ENCODE measurements around the gene DEPP1. TPM values are rescaled to one million over a fixed set of nuclear protein-coding genes. Genes with fewer than 3 reads are reported as not detected.
A peak's percentile ranks its signal among the peaks of the same experiment; 100 is the strongest.

Gene DEPP1
- total RNA-seq, 1 donor from 2014 or later, result 20.1 TPM

- TF ChIP-seq CTCF (conservative IDR thresholded peaks at IDR 0.05; ENCODE audit: low read depth, low read length), result no peak
- no peak for DNase-seq (ENCODE audit: low read depth)
These were observed 7.7 kb downstream of the DEPP1 start for GRCh38 chr10:44970812-44971395.

GRCh38 chr10:44969854-44970253 is 8.8 kb downstream of the DEPP1 start:
- TF ChIP-seq CTCF (conservative IDR thresholded peaks at IDR 0.05; ENCODE audit: low read depth, low read length), result no peak
- no peak overlapping the region for H3K4me3 ChIP-seq (ENCODE audit: low read depth, low read length)
- DNase-seq (ENCODE audit: low read depth), result no peak

More at GRCh38 chr10:44970812-44971395, 7.7 kb downstream of the DEPP1 start:
- H3K4me3 ChIP-seq (ENCODE audit: low read depth, low read length), result no peak overlapping the region

- DNase-seq (ENCODE audit: low read depth), result no peak
- H3K4me3 ChIP-seq (ENCODE audit: low read depth, low read length), result no peak overlapping the region
- no peak for TF ChIP-seq CTCF (conservative IDR thresholded peaks at IDR 0.05; ENCODE audit: low read depth, low read length)
These were observed 9.9 kb downstream of the DEPP1 start for GRCh38 chr10:44968500-44969400.

- no peak overlapping the region for H3K4me3 ChIP-seq (ENCODE audit: low read depth, low read length)
- DNase-seq (ENCODE audit: low read depth), result no peak
- no peak for TF ChIP-seq CTCF (conservative IDR thresholded peaks at IDR 0.05; ENCODE audit: low read depth, low read length)
These were observed 10.5 kb downstream of the DEPP1 start for GRCh38 chr10:44968091-44968490.

GRCh38 chr10:44967616-44968015 is 11.0 kb downstream of the DEPP1 start:
- no peak for TF ChIP-seq CTCF (conservative IDR thresholded peaks at IDR 0.05; ENCODE audit: low read depth, low read length)
- DNase-seq (ENCODE audit: low read depth), result no peak
- H3K4me3 ChIP-seq (ENCODE audit: low read depth, low read length), result no peak overlapping the region

GRCh38 chr10:44966816-44967509 is 11.6 kb downstream of the DEPP1 start:
- DNase-seq (ENCODE audit: low read depth), result no peak
- peak; percentile 37 for TF ChIP-seq CTCF (conservative IDR thresholded peaks at IDR 0.05; ENCODE audit: low read depth, low read length)

More at GRCh38 chr10:44966816-44967509, 11.6 kb downstream of the DEPP1 start:
- H3K4me3 ChIP-seq (ENCODE audit: low read depth, low read length), result no peak overlapping the region

All from epithelial cell of proximal tubule (primary cell).